B cell (primary cell): Measurements from ENCODE around the gene KRT4. TPM values are rescaled to one million over a fixed set of nuclear protein-coding genes. Genes with fewer than 3 reads are reported as not detected.

Experiments
- ATAC-seq: fragments of 200-7000 bp; cut with Tn5 transposase; one replicate; pipeline ENCODE4 v1.10.0; 2021; ENCODE audit warnings: low read depth, mild to moderate bottlenecking, moderate number of reproducible peaks, moderate library complexity
- CTCF ChIA-PET: fragments of 350-600 bp; sonication (Branson Sonifier 250); formaldehyde crosslinking; loops from one replicate; lab custom pipeline; 2021; ENCODE audit warnings: antibody characterized with exemption, inconsistent platforms; lab: Charles Lee
- POLR2A ChIA-PET: fragments of 350-600 bp; sonication (Branson Sonifier 250); formaldehyde crosslinking; loops from one replicate; lab custom pipeline; 2021; ENCODE audit warnings: antibody characterized with exemption; lab: Charles Lee
- DNase-seq: peaks from one replicate; pipeline ENCODE4 v3.0.0; 2013
- H2AFZ ChIP-seq: 2 replicates; pipeline ENCODE4 v1.6.1; 2012; ENCODE audit warnings: mild to moderate bottlenecking, low read depth, low read length; ENCODE audit not compliant: insufficient read depth, poor library complexity, severe bottlenecking
- H3K27ac ChIP-seq, 2 donors: 1 replicate in 1 of 2; 2 replicates in 1 of 2; pipeline ENCODE4 v1.5.1; 2012 to 2013; ENCODE audit warnings: low read length in 2 of 2, mild to moderate bottlenecking in 2 of 2, moderate library complexity in 1 of 2
- H3K27me3 ChIP-seq, 4 experiments: fragments of 200-600 bp in 1 of 4; sonication (generic) in 1 of 4; replicated peaks in 1 of 4; 1 replicate in 2 of 4; 2 replicates in 2 of 4; pipeline versions ENCODE4 v1.6.1 to v1.7.0; 2013 to 2016; ENCODE audit warnings: low read length in 3 of 4, mild to moderate bottlenecking in 2 of 4, mixed read lengths in 1 of 4, moderate library complexity in 1 of 4; ENCODE audit not compliant: insufficient read depth in 4 of 4, control insufficient read depth in 3 of 4; ENCODE audit errors: control extremely low read depth in 1 of 4
- H3K36me3 ChIP-seq, 2 experiments: replicated peaks in 1 of 2; 1 replicate in 1 of 2; 2 replicates in 1 of 2; pipeline versions ENCODE4 v1.6.1 to v1.7.1; 2013; ENCODE audit warnings: low read length in 1 of 2; ENCODE audit not compliant: insufficient read depth in 2 of 2, control insufficient read depth in 1 of 2; ENCODE audit errors: control extremely low read depth in 1 of 2, extremely low read depth in 1 of 2
- H3K4me1 ChIP-seq, 2 donors: fragments of 200-600 bp in 1 of 2; sonication (generic) in 1 of 2; 1 replicate in 1 of 2; 2 replicates in 1 of 2; pipeline versions ENCODE4 v1.5.1 to v1.6.1; 2013 to 2017; ENCODE audit warnings: low read length in 2 of 2; ENCODE audit not compliant: control insufficient read depth in 2 of 2, insufficient read depth in 2 of 2
- H3K4me2 ChIP-seq: replicated peaks from 2 replicates; pipeline ENCODE3; 2012; ENCODE audit warnings: mild to moderate bottlenecking, low read depth, low read length; ENCODE audit not compliant: poor library complexity, severe bottlenecking
- H3K4me3 ChIP-seq, 5 experiments: fragments of 200-600 bp in 1 of 5; sonication (generic) in 1 of 5; 1 replicate in 3 of 5; 2 replicates in 2 of 5; pipeline versions ENCODE4 v1.5.1 to v1.7.0; 2011 to 2016; ENCODE audit warnings: low read length in 4 of 5, mild to moderate bottlenecking in 4 of 5, low read depth in 2 of 5, control low read depth in 1 of 5, moderate library complexity in 1 of 5; ENCODE audit not compliant: insufficient read depth in 1 of 5; ENCODE audit errors: control extremely low read depth in 1 of 5, extremely low read depth in 1 of 5
- H3K79me2 ChIP-seq: fragments of 200-600 bp; sonication (generic); one replicate; pipeline ENCODE4 v1.6.0; 2016; ENCODE audit warnings: low read length; ENCODE audit not compliant: control insufficient read depth, insufficient read depth
- H3K9ac ChIP-seq: fragments of 200-600 bp; sonication (generic); 2 replicates; pipeline ENCODE4 v1.6.1; 2017; ENCODE audit warnings: mild to moderate bottlenecking, low read length, moderate library complexity
- H3K9me3 ChIP-seq, 3 donors: one replicate each; pipeline versions ENCODE4 v1.6.1 to v1.7.1; 2013; ENCODE audit warnings: low read length in 2 of 3; ENCODE audit not compliant: control insufficient read depth in 2 of 3, insufficient read depth in 1 of 3; ENCODE audit errors: control extremely low read depth in 1 of 3
- H4K20me1 ChIP-seq: 2 replicates; pipeline ENCODE4 v1.6.0; 2012; ENCODE audit warnings: mild to moderate bottlenecking, low read length; ENCODE audit not compliant: insufficient read depth, control insufficient read depth, poor library complexity, severe bottlenecking
- H3K27ac Mint-ChIP-seq: one replicate; pipeline ENCODE4 v1.8.0; 2021; ENCODE audit warnings: mixed read lengths
- H3K27me3 Mint-ChIP-seq: one replicate; pipeline ENCODE4 v1.8.0; 2021; ENCODE audit warnings: mixed read lengths
- H3K4me1 Mint-ChIP-seq: one replicate; pipeline ENCODE4 v1.8.0; 2021; ENCODE audit warnings: mixed read lengths
- H3K4me3 Mint-ChIP-seq: one replicate; pipeline ENCODE4 v1.8.0; 2021; ENCODE audit warnings: mixed read lengths
- H3K9me3 Mint-ChIP-seq: one replicate; pipeline ENCODE4 v1.8.0; 2022; ENCODE audit warnings: mixed read lengths; ENCODE audit not compliant: insufficient read depth
- EZH2 ChIP-seq: IDR thresholded peaks from 2 replicates; pipeline ENCODE4 v1.6.1; 2012; ENCODE audit warnings: borderline replicate concordance, low read depth, mild to moderate bottlenecking, moderate library complexity, low read length; ENCODE audit not compliant: insufficient read depth, poor library complexity, severe bottlenecking
- WGBS: methylation state at CpG from one replicate; pipeline ENCODE4 v1.1.5; 2013; ENCODE audit warnings: missing lambda C conversion rate; ENCODE audit not compliant: insufficient coverage; 5-methylcytosine and 5-hydroxymethylcytosine counted together
- intact Hi-C: fragments of 100-400 bp; cut with micrococcal nuclease; formaldehyde crosslinking; loops from one replicate; pipeline ENCODE4 v1.10.0; 2022
- polyA plus RNA-seq: library from polyadenylated mRNA; depleted of rRNA; stranded (reverse); fragments of >200 nt; gene quantifications from 2 replicates; pipeline ENCODE4 v1.2.3, GENCODE V29; 2012
- total RNA-seq, 2 donors: library from RNA; stranded (reverse); fragments of 120-200 nt in 1 of 2; gene quantifications; 1 replicate in 1 of 2; 2 replicates in 1 of 2; pipeline versions ENCODE4 v1.2.3 to v1.2.4, GENCODE V29; 2013 to 2022
- TF ChIP-seq, protein P1 (sequence below): fragments of 200-600 bp; IDR thresholded peaks from one replicate; pipeline ENCODE4 v1.8.0; 2022; ENCODE audit warnings: antibody characterized with exemption, mild to moderate bottlenecking

The KRT4 gene
- total and polyA plus RNA-seq, 2 donors (not counting 1 experiment from before 2014, with no cell fraction given): not detected

DNA sequence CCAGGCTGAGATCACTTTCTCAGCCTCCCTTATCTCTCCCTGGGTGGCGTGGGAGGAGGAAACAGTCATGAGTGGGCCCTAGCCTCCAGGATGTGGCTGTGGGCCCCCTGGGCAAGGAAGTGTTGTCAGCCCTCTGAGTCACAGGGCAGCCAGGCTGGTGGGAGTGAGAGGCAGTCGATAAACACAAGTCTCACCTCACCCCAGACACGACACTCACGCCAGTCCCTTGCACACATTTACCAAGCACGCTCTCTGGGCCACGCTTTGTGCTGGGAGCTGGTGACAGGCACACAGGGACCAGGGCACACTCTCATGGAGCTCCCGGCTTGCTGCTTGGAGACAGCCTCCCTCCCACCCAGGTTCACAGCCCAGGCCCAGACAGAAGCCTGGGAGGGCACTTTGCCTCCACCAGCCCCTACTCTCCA, 22.1 kb upstream of the KRT4 start:
- Histone ChIP-seq H3K4me2 (no peak overlapping the region), H3K27ac (no peak overlapping the region), H3K4me3 (no peak overlapping the region), H2AFZ (no peak overlapping the region), H3K27me3 (no peaks in the 10 kb centered on the region), H3K79me2 (no peaks in the 10 kb centered on the region), H3K9me3 (no peaks in the 10 kb centered on the region), H3K9ac (no peak overlapping the region), H3K4me1 (no peaks in the 10 kb centered on the region), H4K20me1 (no peaks in the 10 kb centered on the region), H3K36me3 (no peaks in the 10 kb centered on the region)
- H3K27ac Mint-ChIP-seq: no peak overlapping the region
- TF ChIP-seq, protein P1, sequence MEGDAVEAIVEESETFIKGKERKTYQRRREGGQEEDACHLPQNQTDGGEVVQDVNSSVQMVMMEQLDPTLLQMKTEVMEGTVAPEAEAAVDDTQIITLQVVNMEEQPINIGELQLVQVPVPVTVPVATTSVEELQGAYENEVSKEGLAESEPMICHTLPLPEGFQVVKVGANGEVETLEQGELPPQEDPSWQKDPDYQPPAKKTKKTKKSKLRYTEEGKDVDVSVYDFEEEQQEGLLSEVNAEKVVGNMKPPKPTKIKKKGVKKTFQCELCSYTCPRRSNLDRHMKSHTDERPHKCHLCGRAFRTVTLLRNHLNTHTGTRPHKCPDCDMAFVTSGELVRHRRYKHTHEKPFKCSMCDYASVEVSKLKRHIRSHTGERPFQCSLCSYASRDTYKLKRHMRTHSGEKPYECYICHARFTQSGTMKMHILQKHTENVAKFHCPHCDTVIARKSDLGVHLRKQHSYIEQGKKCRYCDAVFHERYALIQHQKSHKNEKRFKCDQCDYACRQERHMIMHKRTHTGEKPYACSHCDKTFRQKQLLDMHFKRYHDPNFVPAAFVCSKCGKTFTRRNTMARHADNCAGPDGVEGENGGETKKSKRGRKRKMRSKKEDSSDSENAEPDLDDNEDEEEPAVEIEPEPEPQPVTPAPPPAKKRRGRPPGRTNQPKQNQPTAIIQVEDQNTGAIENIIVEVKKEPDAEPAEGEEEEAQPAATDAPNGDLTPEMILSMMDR: no peak
- no peak for TF ChIP-seq EZH2
- H3K4me1 Mint-ChIP-seq: no peaks in the 10 kb centered on the region
- DNase-seq (no peak), ATAC-seq (no peak)
- POLR2A ChIA-PET: no interaction called here
- CTCF ChIA-PET: no interaction called here
- H3K9me3 Mint-ChIP-seq: no peaks in the 10 kb centered on the region
- H3K27me3 Mint-ChIP-seq: peaks cover 49% of the 10 kb centered on the region
- no peak overlapping the region for H3K4me3 Mint-ChIP-seq
- WGBS: 78% methylated on average over 6 of the region's 7 CpGs
- intact Hi-C loops: no loop called here

DNA sequence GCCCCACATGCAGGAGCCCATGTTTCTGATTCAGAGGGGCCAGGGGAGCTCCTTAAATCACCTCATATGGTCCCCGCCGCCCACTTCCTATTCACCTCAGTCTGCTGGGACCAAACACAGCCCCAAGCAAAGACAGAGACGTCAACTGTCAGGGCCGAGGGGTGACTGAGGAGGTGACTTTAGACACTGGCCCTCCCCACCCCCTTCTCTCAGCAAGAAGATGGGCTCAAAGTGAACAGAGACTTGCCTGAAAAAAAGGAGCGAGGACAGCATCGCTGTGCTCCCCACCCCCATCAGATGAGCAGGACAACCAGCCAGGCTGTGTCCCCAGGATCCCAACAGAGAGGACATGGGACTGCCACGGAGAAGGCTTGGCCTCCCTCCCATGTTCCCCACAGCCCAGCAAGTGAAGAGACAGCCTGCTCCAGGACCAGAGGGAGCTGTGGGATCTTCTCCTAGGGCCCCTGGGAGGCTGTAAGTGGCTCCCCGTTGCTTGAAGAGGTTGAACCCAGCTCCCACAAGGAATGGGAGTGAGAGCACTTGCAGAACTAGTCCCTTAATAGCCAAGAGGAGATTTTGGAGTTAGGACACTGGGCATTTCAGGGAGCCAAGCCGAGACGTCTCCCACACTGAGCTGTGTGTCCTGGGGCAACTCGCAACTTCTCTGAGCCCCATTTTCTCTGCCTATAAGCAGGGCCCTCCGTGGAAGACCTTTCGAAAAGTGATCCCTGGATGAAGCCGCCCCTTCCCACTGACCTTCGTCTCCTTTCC, 21.5 kb upstream of the KRT4 start:
- Histone ChIP-seq H3K4me1 (no peaks in the 10 kb centered on the region), H3K4me3 (no peak overlapping the region), H4K20me1 (no peaks in the 10 kb centered on the region), H3K9ac (no peak overlapping the region), H3K27me3 (no peaks in the 10 kb centered on the region), H3K9me3 (no peaks in the 10 kb centered on the region), H3K79me2 (no peaks in the 10 kb centered on the region), H3K36me3 (no peaks in the 10 kb centered on the region), H3K27ac (no peak overlapping the region), H3K4me2 (no peak overlapping the region), H2AFZ (no peak overlapping the region)
- Mint-ChIP-seq H3K27me3 (peaks cover 43% of the 10 kb centered on the region), H3K4me1 (no peaks in the 10 kb centered on the region), H3K4me3 (no peak overlapping the region), H3K27ac (no peak overlapping the region), H3K9me3 (no peaks in the 10 kb centered on the region)
- no peak for ATAC-seq
- 88% methylated on average over 13 of the region's 15 CpGs for WGBS
- TF ChIP-seq EZH2: no peak
- TF ChIP-seq, protein P1: no peak
- intact Hi-C loops: no loop called here
- no peak for DNase-seq
- POLR2A ChIA-PET: no interaction called here
- CTCF ChIA-PET: no interaction called here
